ENCODE measurements around the gene HAO2. TPM values are rescaled to one million over a fixed set of nuclear protein-coding genes. Genes with fewer than 3 reads are reported as not detected.
"Not testable (repeated sequence)": the region's sequence is repeated elsewhere in the genome, so short reads cannot be mapped to it uniquely, and the experiment has no call there.

HAO2 gene
- polyA plus RNA-seq (ENCODE audit: insufficient read length in 10 of 10): under 1 TPM in 5 of 10 donors, not detected in 5; 0.16 to 0.39 (median 0.22) TPM
- long read RNA-seq, donor 1: 0 reads
- long read RNA-seq, donor 2: 0 reads
- long read RNA-seq, donor 3: 0 reads
- long read RNA-seq, donor 4: 0 reads
- long read RNA-seq, donor 5: 0 reads
- long read RNA-seq, donor 6: 0 reads
- long read RNA-seq, donor 7: 0 reads
- long read RNA-seq, donor 8: 0 reads
- long read RNA-seq, donor 9: 0 reads

DNA sequence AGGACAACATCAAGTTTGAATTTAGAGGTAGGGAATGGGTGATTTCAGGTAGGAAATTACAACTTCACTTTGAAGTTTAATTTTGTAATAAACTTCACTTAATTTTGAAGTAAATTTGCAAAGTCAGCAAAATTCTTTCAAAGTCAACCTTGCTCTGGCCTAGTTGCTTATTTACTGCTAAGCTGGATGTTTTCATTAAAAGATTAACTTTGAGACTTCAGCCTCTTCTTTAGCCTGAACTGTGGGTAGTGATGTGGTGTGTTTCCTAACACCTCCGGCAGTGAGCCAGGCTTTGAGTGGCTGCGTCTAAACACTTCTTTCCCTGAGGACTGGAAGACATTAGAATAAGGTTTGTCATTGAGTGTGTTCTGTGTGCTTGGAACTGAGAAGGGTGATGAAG is at the start of gene HAO2:
Gene HAO2 (plus strand): TSS at position 232 of the 400 bp plus-strand sequence. CDS start 12,301 bp downstream, outside the sequence.
- DNase-seq: no peak

DNA sequence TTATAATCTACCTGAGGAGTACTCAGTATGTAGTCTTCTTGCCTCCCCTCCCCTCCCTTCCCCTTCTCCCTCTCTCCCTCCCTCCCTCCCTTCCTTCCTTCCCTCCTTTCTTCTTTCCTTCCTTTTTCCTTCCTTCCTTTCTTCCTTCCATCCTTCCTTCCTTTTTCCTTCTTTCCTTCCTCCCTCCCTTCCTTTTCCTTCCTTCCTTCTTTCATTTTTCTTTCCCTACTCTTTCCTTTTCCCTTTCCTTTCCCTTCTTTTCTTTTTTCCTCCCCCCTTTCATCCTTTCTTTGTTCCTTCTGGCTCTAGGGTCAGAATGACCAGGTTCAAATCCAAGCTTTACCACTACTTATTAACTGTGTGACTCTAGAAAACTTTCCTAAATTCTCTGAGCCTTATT is 48.5 kb upstream of the HAO2 start:
- no peak for DNase-seq

DNA sequence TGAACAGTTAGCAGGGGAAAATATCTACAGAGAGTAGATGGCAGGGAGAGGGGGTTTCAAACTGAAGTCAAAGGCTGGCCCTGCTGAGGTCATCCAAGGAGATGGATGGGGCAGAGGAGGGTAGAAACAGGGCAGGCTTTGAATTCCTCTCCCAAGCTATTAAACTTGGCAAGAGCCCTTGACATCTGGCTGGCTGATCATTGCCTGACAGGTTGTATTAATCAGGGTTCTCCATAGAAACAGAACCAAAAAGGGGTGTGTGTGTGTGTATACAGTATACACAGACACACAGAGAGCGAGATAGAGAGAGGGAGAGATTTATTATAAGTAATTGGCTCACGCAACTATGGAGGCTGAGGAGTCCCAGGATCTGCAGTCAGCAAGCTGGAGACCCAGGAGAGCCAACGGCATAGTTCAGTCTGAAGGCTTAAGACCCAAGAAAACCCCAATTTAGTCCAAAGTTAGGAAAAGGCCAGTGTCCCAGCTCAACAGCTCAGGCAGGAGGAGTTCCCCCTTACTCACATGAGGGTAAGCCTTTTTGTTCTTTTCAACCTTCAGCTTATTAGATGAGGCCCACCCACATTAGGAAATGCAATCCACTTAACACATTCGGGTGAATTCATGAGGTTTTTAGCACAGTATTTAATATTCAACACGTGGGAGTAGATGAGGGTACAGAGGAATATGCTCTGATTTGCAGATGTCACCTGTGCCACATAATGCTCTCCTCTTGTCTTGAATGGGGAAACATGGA is 46.7 kb upstream of the HAO2 start:
- no peak for DNase-seq

DNA sequence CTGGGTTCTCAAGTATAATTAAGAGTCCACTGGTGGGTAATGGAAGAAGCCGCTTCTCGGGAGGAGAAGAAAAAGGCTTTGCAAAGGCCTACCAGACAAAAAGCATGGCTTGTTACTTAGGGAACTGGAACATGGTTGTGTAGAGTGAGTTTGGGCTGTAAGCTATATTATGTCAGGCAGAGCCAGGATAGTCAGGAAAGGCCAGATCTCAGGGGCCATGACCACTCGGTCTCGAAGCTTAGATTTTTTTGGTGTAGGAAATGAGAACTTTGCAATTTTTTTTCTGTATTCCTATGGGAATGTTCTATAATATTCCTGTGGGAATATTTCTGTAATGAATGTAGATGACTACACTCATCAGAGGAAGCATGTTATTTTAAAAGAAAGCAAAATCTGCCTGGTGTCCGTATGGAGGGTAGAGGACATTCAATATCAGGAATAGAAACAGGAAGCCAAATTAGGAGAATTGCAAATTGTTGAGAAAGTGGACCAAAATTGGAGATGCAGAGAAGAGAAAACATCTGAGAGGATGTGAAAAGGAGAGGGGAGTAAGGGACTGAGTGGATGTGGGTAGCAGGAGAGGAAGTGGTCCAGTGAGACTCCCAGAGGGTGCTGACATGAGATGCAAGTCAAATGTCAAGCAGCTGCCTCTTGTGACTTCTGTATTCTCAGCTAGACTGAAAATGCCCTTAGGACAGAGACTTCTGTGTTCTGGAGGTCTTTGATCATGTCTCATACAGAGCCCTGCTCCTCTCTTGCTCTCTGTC is 45.2 kb upstream of the HAO2 start:
- DNase-seq: no peak

DNA sequence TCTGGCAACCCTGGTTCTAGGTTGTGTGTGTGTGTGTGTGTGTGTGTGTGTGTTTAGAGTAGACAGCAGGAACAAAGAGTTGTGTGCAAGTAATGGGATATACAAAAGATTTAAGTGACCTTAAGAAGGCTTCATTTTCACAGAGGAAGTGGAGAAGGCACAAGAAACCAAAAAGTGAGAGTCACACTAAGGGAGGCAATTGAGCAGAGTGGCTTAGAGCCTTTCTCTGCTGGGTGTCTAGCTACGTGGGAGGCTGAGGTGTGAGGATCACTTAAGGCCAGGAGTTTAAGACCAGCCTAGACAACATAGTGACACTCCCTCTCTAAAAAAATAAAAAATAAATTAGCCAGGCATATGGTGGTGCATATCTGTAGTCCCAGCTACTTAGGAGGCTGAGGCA is 44.4 kb upstream of the HAO2 start:
- DNase-seq: no peak

DNA sequence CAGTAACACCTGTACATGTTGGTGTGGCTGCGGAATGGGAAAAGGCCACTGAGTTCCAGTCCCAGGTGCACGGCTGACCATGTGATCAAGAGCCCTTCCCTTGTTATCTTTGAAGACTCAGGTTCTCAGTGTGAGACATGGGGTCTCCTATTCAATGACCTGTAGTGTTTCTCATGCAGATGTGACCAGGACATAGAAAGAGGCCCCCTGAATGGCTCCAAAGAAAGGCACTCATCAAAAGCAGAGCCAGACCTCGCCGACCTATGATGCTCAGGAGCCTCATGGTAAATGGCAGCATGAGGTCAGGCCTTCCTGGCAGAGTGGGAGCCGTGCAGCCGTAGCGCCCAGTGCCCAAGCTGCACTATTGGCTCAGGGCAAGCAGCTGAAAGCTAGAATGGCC is 42.3 kb upstream of the HAO2 start:
- no peak for DNase-seq

DNA sequence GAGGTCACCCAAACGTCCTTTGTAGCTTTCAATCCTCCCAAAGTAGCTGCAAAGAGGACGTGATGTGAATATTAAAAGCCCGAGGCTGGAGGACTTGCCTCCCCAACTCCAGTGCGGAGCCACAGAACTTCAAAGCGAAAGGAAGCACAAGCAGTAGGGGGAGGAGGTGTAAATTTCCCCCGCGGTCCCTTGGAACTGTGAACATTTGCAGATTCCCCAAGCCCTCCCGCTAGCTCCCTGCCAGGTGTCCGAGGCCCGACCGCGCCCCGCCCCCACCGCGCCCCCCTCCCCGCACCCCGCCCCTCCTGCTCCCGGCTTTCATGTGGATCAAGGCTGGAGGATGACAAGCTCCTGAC is 41.5 kb upstream of the HAO2 start:
- peak in 1 of 3 donors; percentile 48 for DNase-seq

DNA sequence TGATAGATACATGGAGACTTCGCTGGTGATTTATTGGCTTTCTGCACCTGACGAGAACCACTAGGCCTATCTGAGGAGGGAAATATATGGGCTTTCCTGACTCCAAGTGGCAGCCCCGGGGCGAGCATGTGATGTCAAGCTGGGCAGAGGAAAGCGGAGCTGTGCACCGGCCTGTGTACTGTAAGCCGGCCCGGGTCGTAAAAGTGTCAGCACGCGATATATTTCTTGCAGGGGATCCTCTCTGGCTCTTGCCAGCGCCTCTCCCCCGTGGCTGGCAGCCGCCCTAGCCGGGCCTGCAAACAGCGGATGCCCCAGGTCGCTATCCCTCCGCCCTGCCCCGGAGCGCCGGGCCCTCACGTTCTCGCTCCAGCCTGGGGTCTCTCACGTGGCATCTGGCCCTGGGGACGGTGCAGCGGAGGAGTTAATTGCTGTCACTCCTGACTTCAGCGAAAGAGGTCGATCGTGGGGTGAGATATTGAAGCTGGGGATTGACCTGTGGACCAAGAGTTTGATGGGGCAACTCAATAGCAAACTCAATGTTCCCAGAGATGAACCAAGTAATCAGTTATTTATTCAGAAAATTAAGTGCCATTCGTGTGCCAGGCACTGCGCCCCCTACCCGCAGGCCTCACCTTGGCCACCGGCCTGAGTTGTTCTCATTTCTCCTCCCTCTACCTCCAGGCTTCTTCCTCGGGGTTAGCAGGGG is 41.0 kb upstream of the HAO2 start:
- DNase-seq: peak; percentile 36 to 81 (median 60)

DNA sequence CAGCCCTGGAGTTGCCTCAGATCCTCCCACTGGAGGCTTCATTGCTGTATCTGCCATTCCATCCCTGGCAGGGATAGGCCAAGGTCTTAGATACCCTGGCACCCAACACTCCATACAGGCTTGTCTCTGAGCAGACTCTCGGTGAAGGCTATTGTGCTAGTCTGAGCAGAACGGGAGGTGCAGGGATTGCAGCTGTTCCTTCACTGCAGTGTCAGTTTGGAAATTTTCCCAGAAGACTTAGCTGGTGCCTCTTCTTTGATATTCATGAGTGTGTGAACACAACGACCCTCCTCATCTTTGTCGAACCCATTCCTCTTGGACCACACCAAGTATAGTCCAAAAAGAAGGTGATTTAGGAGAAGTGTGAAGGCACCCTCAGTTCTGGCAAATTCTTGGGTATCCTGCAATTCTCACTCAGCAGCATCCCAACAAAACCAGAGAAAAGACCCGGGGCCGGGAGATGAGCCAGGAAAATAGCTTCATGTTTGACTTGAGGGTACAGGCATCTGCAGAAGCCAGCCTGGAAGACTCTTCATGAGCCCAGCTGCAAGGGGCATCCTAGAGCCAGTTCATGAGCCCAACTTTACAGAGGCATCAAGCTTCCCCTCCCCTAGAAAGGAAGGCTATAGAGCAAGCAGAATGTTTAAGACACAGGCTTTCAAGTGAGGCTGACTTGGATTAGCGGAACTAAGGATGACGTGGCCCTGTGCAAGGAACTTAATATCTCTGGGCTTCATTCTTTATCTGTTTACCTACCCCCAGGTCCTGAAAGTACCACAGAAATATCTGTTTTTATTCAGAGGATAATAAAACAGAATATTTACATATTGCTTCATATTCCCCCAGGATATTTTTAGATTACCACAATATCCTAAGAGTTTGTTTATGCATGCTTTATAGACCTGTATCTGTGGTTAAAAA is 38.8 kb upstream of the HAO2 start:
- peak; percentile 28 to 65 (median 33) for DNase-seq

DNA sequence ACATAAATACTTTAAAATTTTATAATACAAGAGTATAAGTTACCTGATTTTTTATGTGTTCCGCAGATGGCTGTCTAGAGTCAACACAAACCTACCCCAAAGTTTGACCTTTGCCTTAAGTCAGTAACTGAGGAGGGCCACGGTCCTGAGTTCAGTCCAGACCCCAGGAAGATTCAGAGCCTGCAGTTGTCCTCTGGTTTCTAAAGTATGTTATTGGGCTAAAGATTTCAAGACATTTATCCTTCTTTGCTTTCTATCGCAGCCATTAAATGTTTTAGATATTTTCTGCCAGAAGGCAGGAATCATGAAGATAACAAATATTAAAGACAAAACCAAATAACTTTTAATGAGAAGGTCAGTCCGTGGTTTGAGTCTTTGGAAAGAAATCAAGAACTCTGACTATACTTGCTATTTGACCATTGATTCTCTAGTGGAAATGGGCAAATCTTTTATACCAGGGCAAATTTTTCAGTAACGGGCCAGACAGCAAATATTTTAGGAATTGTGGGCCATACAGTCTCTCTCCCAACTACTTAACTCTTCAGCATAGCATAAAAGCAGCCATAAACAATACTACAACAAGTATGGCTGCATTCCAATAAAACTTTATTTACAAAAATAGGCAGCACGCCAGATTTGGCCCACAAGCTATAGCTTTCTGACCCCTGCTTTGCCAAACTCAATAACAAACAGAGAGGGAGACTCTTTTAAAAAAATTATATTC is 38.0 kb upstream of the HAO2 start:
- DNase-seq: no peak

DNA sequence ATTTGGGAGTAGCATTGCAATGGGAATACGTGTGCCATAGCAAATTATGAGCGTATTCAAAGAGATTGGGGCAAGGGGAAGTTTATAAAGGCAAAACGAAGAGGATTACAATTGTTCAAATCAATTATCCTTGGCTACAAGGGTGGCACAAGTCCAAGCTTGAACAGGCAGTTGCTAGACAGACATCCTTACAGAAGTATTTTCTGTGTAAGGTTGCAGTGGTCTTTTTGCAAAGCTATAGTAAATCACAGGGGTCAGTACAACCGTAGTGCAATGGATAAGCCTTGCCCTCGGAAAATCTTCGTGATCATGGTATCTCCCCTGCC is 37.4 kb upstream of the HAO2 start:
- DNase-seq: peak in 1 of 3 donors; percentile 52

DNA sequence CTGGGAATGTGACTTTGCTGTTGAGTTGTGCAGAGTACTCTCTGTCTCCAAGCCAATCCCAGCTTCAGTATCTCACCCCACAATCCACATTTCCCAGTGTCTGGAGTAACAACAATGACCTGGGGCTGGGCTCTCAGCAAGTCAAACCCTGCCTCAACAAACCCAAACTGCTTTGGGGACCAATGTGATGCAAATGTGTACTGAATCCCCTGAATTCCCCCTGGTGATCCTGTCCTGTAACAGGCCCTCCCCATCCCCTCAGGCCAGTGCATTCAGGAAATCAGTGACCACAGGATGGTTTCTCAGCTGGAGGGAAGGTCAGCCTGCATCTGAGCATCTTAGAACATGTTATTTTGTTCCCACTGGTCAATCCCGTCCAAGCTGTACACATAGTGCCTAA is 36.7 kb upstream of the HAO2 start:
- no peak for DNase-seq

DNA sequence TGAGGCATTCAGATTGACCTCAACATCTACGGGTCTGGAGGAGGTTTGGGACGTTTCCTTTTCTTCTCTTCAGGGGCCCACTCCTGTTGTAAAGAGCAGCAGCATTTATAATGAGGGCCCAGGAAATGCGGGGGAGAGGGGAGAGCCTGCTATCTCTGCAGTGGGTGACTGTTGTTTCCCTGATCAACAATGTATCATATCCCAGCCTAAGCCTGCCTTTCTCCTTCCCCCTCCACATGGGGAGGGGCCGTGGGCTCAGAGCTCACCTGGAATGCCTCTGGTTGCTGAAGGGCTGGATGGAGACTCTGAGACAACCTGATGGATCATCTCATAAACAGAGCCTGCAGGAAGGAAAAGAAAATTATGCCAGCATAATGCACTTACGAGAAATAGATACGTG is 36.0 kb upstream of the HAO2 start:
- no peak for DNase-seq

DNA sequence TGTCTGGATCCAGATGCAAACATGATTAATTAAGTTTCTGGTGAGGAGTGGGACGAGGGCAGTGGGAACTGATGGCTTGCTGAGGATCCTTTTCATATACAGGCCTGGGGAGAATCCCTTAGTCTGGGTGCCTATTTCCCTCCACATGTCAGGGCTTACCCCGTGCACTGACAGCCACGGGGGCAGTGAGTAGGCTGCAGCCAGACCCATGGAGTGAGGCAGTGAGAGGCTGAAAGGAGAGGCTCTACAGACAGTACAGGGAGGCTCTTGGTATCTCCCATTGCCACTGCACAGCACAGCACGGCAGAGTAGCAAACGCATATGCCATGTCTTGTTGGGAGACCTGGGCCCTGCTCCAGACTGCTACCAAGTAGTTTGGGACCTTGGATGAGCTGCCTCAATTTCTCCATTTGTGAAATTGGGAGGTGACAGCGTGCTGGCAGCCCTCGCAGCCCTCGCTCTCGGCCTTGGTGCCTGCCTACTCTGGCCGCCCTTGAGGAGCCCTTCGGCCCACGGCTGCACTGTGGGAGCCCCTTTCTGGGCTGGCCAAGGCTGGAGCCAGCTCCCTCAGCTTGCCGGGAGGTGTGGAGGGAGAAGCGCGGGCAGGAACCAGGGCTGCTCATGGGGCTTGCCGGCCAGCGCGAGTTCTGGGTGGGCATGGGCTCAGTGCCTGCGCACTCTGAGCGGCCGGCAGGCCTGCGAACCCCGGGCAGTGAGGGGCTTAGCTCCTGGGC is 35.3 kb upstream of the HAO2 start:
- no peak for DNase-seq

DNA sequence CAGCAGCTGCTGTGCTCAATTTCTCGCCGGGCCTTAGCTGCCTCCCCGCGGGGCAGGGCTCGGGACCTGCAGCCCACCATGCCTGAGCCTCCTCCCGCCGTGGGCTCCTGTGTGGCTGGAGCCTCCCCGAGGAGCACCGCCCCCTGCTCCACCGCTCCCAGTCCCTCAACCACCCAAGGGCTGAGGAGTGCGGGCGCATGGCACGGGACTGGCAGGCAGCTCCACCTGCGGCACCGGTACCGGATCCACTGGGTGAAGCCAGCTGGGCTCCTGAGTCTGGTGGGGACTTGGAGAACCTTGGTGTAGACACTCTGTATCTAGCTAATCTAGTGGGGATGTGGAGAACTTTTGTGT is 34.7 kb upstream of the HAO2 start:
- not testable (repeated sequence) for DNase-seq

DNA sequence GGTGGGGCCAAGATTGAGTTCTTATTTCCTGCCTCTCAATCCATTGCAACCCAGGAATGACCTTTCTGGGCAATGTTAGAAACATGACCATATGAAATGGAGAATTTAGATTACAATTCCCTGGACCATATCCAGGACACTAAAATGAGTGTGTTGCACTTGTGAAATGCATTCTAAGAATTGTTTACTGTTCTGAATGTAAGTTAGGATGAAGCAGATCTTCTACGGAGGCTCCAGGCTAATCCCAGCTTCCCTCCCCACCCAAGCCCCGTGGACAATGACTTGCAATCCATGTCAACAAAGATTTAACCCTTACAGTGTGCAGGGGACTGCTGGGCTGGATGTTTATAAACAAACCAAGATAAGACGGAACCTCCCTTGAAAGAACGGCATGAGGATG is 31.7 kb upstream of the HAO2 start:
- DNase-seq: peak; percentile 29 to 72 (median 38)

DNA sequence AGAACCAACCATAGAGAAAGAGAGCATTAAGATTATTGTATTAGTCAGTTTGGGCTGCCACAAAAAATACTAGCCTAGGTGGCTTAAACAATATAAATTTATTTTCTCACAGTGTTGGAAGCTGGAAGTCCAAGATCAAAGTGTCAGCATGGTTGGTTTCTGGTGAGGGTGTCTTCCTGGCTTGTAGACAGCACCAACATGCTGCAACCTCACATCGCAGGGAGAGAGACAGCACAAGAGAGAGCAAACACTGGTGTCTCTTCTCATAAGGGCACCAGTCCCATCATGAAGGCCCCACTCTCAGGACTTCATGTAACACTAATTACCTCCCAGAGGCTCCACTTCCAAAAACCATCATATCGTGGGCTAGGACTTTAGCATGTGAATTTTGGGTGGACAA is 30.6 kb upstream of the HAO2 start:
- DNase-seq: no peak

DNA sequence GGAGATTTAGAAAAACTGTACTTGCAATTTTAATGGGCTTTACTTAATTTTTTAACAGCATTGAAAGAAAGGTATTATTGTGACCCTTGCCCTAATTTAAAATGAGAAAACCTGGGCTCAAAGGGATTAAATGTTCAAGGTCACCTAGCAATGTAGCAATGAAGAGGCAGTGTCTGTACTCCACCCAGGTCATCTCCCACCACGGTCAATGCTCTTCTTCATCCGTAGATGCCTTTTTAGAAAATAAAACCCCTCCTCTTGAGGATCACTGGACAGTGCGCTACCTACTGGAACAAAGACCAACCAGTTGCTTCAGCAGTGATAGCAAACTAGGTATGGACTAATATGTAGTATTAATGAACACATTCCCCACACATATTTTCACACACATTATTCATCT is 29.8 kb upstream of the HAO2 start:
- no peak for DNase-seq

DNA sequence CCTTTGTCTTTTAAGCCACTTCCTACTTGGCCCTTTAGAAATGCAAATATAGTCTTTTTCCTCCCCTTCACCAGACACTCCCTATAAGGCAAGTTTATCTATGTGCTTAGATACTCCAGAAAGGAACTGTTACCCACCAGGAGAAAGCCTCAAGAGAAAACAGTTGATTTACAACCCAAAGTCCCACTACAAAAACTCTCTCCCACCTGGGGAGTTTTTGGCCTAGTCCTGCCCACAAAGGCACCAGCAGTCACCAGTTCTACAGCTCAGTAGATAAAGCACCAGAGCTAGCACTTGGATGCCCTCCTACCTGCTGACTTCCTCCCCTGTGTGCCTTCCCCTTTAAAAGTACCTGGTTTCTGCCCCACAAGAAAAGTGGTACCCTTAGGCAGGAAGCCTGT is 27.7 kb upstream of the HAO2 start:
- DNase-seq: no peak

DNA sequence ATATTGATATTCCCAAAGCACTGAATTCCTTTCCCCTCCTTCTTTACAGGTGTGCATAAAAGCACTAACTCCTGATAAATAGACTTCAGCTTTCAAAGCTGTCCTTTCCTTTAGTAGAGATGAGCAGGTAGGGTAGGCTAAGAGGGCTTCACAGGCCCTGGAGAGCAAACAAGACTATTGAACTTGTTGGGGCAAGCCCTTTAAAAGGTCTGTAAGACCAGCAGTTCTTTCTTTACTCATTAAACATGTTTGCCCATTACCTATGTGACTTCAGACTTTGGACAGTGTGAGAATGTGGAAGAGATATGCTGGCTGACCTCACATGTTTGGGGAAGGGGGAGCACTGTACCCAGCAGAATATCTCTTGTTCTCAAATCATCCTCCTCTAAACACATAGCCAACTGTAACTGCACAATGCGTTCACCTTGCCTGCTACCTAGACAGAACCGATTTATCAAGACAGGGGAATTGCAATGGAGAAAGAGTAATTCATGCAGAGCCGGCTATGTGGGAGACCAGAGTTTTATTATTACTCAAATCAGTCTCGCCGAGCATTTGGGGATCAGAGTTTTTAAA is 27.1 kb upstream of the HAO2 start:
- no peak for DNase-seq

Data from muscle of back (tissue), 13 donors.